Head of caudate nucleus (tissue), 42 donors: ENCODE measurements around the gene RPL7L1.

ENCODE experiments used
- DNase-seq, 42 donors: peaks; one replicate each; pipeline versions ENCODE4 v3.0.0 to v3.0.0-alpha.2; 2020 to 2021; ENCODE audit warnings: mixed read lengths in 7 of 42
- intact Hi-C: fragments of 100-400 bp; cut with DNase I; formaldehyde crosslinking; loops from one replicate; pipeline ENCODE4 v1.15.0; 2022

RPL7L1 gene

GRCh38 chr6:42923666-42924065 is 44.2 kb downstream of the RPL7L1 start:
- intact Hi-C loops: no loop called here
- no peak for DNase-seq

DNA sequence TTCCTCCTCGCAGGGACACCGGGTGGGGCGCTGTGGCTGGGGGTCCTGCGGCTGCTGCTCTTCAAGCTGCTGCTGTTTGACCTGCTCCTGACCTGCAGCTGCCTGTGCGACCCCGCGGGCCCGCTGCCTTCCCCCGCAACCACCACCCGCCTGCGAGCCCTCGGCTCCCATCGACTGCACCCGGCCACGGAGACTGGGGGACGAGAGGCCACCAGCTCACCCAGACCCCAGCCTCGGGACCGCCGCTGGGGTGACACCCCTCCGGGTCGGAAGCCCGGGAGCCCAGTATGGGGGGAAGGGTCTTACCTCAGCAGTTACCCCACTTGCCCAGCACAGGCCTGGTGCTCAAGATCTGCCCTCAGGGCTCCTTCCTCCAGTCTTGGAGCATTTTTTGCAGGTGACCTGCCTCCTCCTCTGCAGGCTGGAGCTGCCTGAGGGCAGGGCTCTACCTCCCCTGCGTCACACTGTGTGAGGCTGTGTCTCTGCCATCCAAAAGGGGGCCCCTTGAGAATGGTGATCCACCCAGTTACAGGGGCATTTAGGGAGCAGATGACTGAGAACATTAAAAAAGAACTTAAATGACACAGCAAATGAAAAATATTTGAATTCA is 45.9 kb downstream of the RPL7L1 start:
- intact Hi-C loops: no loop called here

DNA sequence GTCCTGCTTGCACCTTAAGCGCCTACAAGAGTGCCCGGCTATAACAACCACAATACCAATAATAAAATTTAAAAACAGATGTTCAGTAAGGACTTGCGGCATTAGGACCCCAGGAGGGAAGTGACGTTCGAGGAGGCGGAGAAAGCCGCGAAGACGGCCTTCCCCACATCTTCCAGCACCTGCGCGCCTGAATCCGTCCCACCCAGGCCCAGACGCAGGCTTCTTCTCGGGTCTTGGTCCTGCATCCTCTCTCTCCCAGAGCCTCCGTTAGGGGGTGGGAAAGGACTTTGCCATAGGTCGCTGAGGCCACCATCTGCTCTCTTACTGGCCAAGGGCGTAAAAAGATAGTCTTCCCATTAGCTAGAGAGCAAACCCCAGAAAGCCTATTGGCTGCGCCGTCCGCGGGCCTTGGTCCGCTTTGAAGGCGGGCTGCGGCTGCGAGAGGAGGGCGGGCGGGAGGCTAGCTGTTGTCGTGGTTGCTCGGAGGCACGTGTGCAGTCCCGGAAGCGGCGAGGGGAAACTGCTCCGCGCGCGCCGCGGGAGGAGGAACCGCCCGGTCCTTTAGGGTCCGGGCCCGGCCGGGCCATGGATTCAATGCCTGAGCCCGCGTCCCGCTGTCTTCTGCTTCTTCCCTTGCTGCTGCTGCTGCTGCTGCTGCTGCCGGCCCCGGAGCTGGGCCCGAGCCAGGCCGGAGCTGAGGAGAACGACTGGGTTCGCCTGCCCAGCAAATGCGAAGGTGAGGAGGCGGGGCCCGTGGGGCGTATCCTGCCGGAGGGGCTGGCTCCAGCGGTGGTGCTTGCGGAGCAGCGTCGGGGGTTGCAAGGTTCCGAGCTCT is 49.8 kb downstream of the RPL7L1 start, which contains the start of gene CNPY3:
CNPY3 (plus strand) TSS at position 495 of the 835 bp plus-strand sequence; CDS start at position 586, 91 bp downstream.
- intact Hi-C loops: no loop called here
- DNase-seq: peak; percentile 86 to 97 (median 93)

More for the DNA sequence above, 45.9 kb downstream of the RPL7L1 start:
- DNase-seq: no peak

- peak in 33 of 42 donors; percentile 6 to 72 (median 35) for DNase-seq
- intact Hi-C loops: no loop called here
Measured at GRCh38 chr6:42929821-42930360, 50.5 kb downstream of the RPL7L1 start.

DNA sequence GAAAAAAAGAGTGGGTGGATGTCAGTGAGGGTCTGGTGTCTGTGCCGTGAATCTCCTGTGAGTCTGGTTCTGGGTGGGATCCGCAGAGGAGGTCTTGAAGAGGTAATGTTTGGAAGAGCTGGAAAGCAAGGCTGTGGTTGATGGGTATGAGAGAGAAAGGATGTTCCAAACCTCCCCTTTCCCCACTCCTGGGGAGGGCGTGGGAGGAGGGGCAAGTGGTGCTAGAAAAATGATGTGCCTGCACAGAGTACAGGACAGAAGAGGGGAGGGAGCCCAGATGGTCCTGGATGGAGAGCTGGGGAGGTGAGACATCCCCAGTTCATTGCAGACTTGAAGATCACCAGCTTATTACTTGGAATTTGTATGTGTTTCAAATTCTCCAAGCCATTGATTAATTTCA is 53.0 kb downstream of the RPL7L1 start:
- no peak for DNase-seq
- intact Hi-C loops: no loop called here

GRCh38 chr6:42933205-42933604 is 53.8 kb downstream of the RPL7L1 start:
- no peak for DNase-seq
- intact Hi-C loops: no loop called here

DNA sequence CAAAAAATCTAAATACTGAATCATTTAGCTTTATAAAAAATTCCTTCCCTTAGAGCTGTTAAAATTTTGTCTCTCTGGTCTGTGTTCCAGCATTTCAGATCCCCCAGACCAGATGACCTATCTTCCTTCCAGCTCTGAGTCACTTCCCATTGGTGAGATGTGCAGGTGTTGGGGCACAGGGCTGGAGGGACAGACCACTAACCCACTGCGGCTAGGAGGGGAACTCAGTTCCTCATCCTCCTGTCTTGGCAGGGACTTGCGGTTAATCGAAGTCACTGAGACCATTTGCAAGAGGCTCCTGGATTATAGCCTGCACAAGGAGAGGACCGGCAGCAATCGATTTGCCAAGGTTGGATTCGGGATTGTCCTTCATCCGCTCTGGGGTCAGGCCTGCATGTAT is 55.9 kb downstream of the RPL7L1 start:
- intact Hi-C loops: no loop called here

GRCh38 chr6:42936398-42936797 is 57.0 kb downstream of the RPL7L1 start:
- intact Hi-C loops: no loop called here
- DNase-seq: no peak

More for the DNA sequence above, 55.9 kb downstream of the RPL7L1 start:
- no peak for DNase-seq

GRCh38 chr6:42937548-42938427 is 58.4 kb downstream of the RPL7L1 start:
- no peak for DNase-seq
- intact Hi-C loops: no loop called here

- no peak for DNase-seq
- intact Hi-C loops: no loop called here
Measured at GRCh38 chr6:42938428-42938796, 59.0 kb downstream of the RPL7L1 start.

GRCh38 chr6:42938987-42939809 is 59.8 kb downstream of the RPL7L1 start:
- intact Hi-C loops: no loop called here
- no peak for DNase-seq
